ENCODE measurements around the gene IGSF23.
"Not testable (repeated sequence)": the region's sequence is repeated elsewhere in the genome, so short reads cannot be mapped to it uniquely, and the experiment has no call there.

IGSF23 gene

DNA sequence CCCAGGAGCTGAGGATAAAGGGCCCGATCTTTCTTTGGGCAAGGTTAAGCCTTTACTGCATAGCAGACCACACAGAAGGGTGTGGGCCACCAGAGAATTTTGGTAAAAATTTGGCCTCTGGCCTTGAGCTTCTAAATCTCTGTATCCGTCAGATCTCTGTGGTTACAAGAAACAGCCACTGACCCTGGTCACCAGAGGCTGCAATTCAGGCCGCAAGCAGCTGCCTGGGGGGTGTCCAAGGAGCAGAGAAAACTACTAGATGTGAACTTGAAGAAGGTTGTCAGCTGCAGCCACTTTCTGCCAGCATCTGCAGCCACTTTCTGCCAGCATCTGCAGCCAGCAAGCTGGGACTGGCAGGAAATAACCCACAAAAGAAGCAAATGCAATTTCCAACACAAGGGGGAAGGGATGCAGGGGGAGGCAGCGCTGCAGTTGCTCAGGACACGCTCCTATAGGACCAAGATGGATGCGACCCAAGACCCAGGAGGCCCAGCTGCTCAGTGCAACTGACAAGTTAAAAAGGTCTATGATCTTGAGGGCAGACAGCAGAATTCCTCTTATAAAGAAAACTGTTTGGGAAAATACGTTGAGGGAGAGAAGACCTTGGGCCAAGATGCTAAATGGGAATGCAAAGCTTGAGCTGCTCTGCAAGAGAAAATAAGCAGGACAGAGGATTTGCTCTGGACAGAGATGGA lies 49.5 kb downstream of the IGSF23 start:
- DNase-seq (ENCODE audit: insufficient read length) (no peak), FAIRE-seq (no peak)
- no peak for TF ChIP-seq POLR2A (IDR thresholded peaks at IDR 0.05; ENCODE audit: low read depth, low read length)
- no peak for TF ChIP-seq TAF1 (IDR thresholded peaks at IDR 0.05; ENCODE audit: borderline replicate concordance, low read depth, low read length)
- TF ChIP-seq POLR2AphosphoS5 (IDR thresholded peaks at IDR 0.05; ENCODE audit: low read depth, low read length), result no peak

- FAIRE-seq (no peak), DNase-seq (ENCODE audit: insufficient read length) (no peak)
- TF ChIP-seq POLR2AphosphoS5 (IDR thresholded peaks at IDR 0.05; ENCODE audit: low read depth, low read length) (no peak), TAF1 (IDR thresholded peaks at IDR 0.05; ENCODE audit: borderline replicate concordance, low read depth, low read length) (no peak), POLR2A (IDR thresholded peaks at IDR 0.05; ENCODE audit: low read depth, low read length) (no peak)
Measured at GRCh38 chr19:44663996-44664395, 50.6 kb downstream of the IGSF23 start.

DNA sequence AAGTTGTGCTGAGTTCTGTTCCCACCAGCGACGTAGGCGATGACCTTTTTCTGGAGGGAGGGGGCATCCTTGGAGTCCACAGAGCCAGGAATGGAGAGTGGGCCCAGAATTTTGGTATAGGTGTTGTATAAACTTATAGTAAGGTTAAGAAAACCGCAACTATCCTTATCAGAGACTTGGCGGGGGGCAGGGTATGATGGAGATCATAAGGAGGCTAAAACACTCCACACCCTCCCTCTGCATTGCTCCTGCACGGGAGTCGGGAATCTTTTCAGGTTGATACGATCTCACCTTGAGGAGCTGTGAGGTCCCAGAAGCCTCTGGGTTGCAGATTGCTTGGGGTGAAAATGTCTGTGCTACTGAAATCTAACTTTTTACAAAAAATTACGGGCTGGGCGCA lies 51.6 kb downstream of the IGSF23 start:
- FAIRE-seq (no peak), DNase-seq (ENCODE audit: insufficient read length) (no peak)

DNA sequence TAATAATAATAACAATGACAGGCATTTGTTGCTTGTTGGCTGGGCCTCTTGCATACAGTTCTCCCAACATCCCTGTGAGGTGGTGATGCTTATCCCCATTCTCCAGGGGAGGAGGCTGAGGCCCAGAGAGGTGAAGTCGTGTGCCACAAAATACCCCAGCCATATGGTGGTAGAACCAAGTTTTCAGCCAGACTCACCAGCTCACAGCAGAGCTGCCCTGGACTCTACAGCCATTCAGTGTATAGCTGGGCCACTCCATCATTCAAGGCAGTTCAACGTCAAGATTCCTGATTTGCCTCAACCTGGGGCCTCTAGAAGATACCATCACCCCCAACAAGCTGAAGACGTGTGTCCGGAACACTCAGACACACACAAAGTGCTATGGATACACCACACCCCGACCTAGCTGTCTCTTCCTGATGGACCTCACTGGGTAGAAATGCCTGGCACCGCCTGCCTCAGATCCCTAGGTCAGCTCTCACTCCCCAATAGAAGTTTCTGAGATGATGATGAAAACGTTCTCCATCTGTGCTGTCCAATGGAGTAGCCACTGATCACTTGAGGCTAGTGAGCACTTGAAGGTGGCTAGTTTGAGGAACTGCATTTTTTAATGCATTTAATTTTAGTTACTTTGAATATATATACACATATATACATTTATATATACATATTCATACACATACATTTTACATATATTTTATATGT lies 53.6 kb downstream of the IGSF23 start:
- DNase-seq (ENCODE audit: insufficient read length) (no peak), FAIRE-seq (no peak)
- no peak for TF ChIP-seq POLR2A (IDR thresholded peaks at IDR 0.05; ENCODE audit: low read depth, low read length)
- TF ChIP-seq POLR2AphosphoS5 (IDR thresholded peaks at IDR 0.05; ENCODE audit: low read depth, low read length), result no peak
- no peak for TF ChIP-seq TAF1 (IDR thresholded peaks at IDR 0.05; ENCODE audit: borderline replicate concordance, low read depth, low read length)

More for the DNA sequence above, 51.6 kb downstream of the IGSF23 start:
- TF ChIP-seq POLR2AphosphoS5 (IDR thresholded peaks at IDR 0.05; ENCODE audit: low read depth, low read length), result no peak
- no peak for TF ChIP-seq TAF1 (IDR thresholded peaks at IDR 0.05; ENCODE audit: borderline replicate concordance, low read depth, low read length)
- no peak for TF ChIP-seq POLR2A (IDR thresholded peaks at IDR 0.05; ENCODE audit: low read depth, low read length)

- TF ChIP-seq TAF1 (IDR thresholded peaks at IDR 0.05; ENCODE audit: borderline replicate concordance, low read depth, low read length) (no peak), POLR2A (IDR thresholded peaks at IDR 0.05; ENCODE audit: low read depth, low read length) (no peak), POLR2AphosphoS5 (IDR thresholded peaks at IDR 0.05; ENCODE audit: low read depth, low read length) (no peak)
- DNase-seq (ENCODE audit: insufficient read length) (no peak), FAIRE-seq (no peak)
Measured at GRCh38 chr19:44668985-44669764, 55.8 kb downstream of the IGSF23 start.

DNA sequence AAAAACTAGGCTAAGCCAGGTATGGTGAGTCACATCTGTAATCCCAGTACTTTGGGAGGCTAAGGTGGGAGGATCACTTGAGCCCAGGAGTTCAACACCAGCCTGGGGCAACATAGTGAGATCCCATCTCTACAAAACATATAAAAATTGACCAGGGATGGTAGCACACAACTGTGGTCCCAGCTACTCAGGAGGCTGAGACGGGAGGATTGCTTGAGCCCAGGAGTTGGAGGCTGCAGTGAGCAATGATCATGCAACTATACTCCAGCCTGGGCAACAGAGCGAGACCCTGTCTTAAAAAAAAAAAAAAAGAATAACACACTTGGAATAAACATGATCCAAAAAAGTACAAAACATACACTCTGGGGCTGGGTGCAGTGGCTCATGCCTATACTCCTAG lies 56.7 kb downstream of the IGSF23 start:
- FAIRE-seq; DNase-seq (ENCODE audit: insufficient read length): not testable (repeated sequence)

- TF ChIP-seq TAF1 (IDR thresholded peaks at IDR 0.05; ENCODE audit: borderline replicate concordance, low read depth, low read length), result no peak
- no peak for TF ChIP-seq POLR2A (IDR thresholded peaks at IDR 0.05; ENCODE audit: low read depth, low read length)
- TF ChIP-seq POLR2AphosphoS5 (IDR thresholded peaks at IDR 0.05; ENCODE audit: low read depth, low read length), result no peak
- DNase-seq (ENCODE audit: insufficient read length) (no peak), FAIRE-seq (no peak)
Measured at GRCh38 chr19:44671400-44671799, 58.0 kb downstream of the IGSF23 start, which contains the start of gene CEACAM19. TSS of gene CEACAM19 (plus strand) at chr19:44671482. CDS start at chr19:44671932, 450 bp downstream.

DNA sequence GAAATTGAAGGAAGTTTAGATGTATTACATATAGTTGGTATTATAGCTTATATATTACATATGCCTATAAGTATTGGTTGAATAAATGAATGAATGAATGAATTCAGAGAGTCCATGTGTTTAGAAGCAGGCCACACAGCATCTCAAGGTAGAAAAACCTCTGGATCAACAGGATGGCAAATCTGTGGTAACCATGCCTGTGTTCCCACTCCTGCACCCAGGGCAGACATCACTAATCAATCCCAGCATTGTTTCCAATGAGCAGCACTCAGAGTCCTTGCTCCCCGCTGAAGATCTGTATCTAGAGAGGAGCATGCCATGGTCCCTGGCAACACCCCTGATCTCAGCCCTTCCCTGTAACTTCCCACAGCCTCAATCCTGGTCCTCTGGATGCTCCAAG lies 58.9 kb downstream of the IGSF23 start:
- FAIRE-seq (no peak), DNase-seq (ENCODE audit: insufficient read length) (no peak)
- no peak for TF ChIP-seq POLR2A (IDR thresholded peaks at IDR 0.05; ENCODE audit: low read depth, low read length)
- TF ChIP-seq POLR2AphosphoS5 (IDR thresholded peaks at IDR 0.05; ENCODE audit: low read depth, low read length), result no peak
- no peak for TF ChIP-seq TAF1 (IDR thresholded peaks at IDR 0.05; ENCODE audit: borderline replicate concordance, low read depth, low read length)

GRCh38 chr19:44673510-44673909 lies 60.1 kb downstream of the IGSF23 start:
- FAIRE-seq (no peak), DNase-seq (ENCODE audit: insufficient read length) (no peak)
- TF ChIP-seq POLR2AphosphoS5 (IDR thresholded peaks at IDR 0.05; ENCODE audit: low read depth, low read length) (no peak), POLR2A (IDR thresholded peaks at IDR 0.05; ENCODE audit: low read depth, low read length) (no peak), TAF1 (IDR thresholded peaks at IDR 0.05; ENCODE audit: borderline replicate concordance, low read depth, low read length) (no peak)

GRCh38 chr19:44675521-44675920 lies 62.2 kb downstream of the IGSF23 start:
- no peak for FAIRE-seq
- DNase-seq (ENCODE audit: insufficient read length), result no peak
- TF ChIP-seq TAF1 (IDR thresholded peaks at IDR 0.05; ENCODE audit: borderline replicate concordance, low read depth, low read length) (no peak), POLR2AphosphoS5 (IDR thresholded peaks at IDR 0.05; ENCODE audit: low read depth, low read length) (no peak), POLR2A (IDR thresholded peaks at IDR 0.05; ENCODE audit: low read depth, low read length) (no peak)

GRCh38 chr19:44677019-44677811 lies 63.9 kb downstream of the IGSF23 start:
- DNase-seq (ENCODE audit: insufficient read length), result no peak
- TF ChIP-seq TAF1 (IDR thresholded peaks at IDR 0.05; ENCODE audit: borderline replicate concordance, low read depth, low read length) (no peak), POLR2AphosphoS5 (IDR thresholded peaks at IDR 0.05; ENCODE audit: low read depth, low read length) (no peak), POLR2A (IDR thresholded peaks at IDR 0.05; ENCODE audit: low read depth, low read length) (no peak)
- FAIRE-seq, result no peak
